Lower lobe of right lung (tissue), 2 donors: ENCODE results near the gene POLR2H. TPM values are rescaled to one million over a fixed set of nuclear protein-coding genes. Genes with fewer than 3 reads are reported as not detected.

Experiments
- ATAC-seq, 2 donors: fragments of 200-7000 bp; cut with Tn5 transposase; one replicate each; pipeline ENCODE4 v1.9.1; 2020 to 2022; ENCODE audit warnings: mild to moderate bottlenecking in 2 of 2, moderate library complexity in 2 of 2
- DNase-seq: peaks from one replicate; pipeline ENCODE4 v3.0.0-alpha.2; 2020
- H3K27ac ChIP-seq: fragments of 200-600 bp; one replicate; pipeline ENCODE4 v1.8.0; 2022
- H3K27me3 ChIP-seq: fragments of 200-600 bp; one replicate; pipeline ENCODE4 v1.8.0; 2022; ENCODE audit warnings: low read depth
- H3K36me3 ChIP-seq: fragments of 200-600 bp; one replicate; pipeline ENCODE4 v1.8.0; 2022; ENCODE audit warnings: mild to moderate bottlenecking
- H3K4me1 ChIP-seq: fragments of 200-600 bp; one replicate; pipeline ENCODE4 v1.8.0; 2022
- H3K4me3 ChIP-seq: fragments of 200-600 bp; one replicate; pipeline ENCODE4 v1.8.0; 2022; ENCODE audit warnings: mild to moderate bottlenecking
- H3K9me3 ChIP-seq: fragments of 200-600 bp; one replicate; pipeline ENCODE4 v1.8.0; 2022
- CTCF ChIP-seq: fragments of 200-600 bp; IDR thresholded peaks from one replicate; pipeline ENCODE4 v1.8.0; 2022; ENCODE audit warnings: antibody characterized with exemption, mild to moderate bottlenecking
- intact Hi-C: fragments of 100-400 bp; cut with DNase I; formaldehyde crosslinking; loops from one replicate; pipeline ENCODE4 v1.11.0; 2022
- long read RNA-seq: library from polyadenylated mRNA; unstranded; transcript quantifications from one replicate; pipeline ENCODE4 v2.0.0, GENCODE V29; 2021
- total RNA-seq: library from RNA; stranded (reverse); fragmentation: NEBNext Ultra II Directional; extraction: Animal tissue kit (Norgen Biotek cat#: 25700); gene quantifications from one replicate; pipeline ENCODE4 v1.2.1, GENCODE V29; 2021
- donor health status: DM: no; HTN: yes; CAD: no; lungs with severe emphysema.

The POLR2H gene
- 53.3 TPM for total RNA-seq
- long read RNA-seq, transcript POLR2H-208 (6 exons, 1,802 nt), result major isoform, 8 of 45 reads
- long read RNA-seq, partial matches to known transcripts, result 16 of 45 reads
- long read RNA-seq, other reads (novel, unspliced or antisense), result 16 of 45 reads

- H3K4me3 ChIP-seq, result peak within 1 kb of the TSS; percentile 98
- no peak for TF ChIP-seq CTCF
- H3K9me3 ChIP-seq, result no peaks in the 10 kb centered on the region
- H3K4me1 ChIP-seq, result peaks cover 23% of the 10 kb centered on the region
- intact Hi-C loops, result no loop called here
- H3K27ac ChIP-seq, result peak within 1 kb of the TSS; percentile 97
- peaks cover 28% of the 10 kb centered on the region for H3K36me3 ChIP-seq
- DNase-seq (peak; percentile 61), ATAC-seq (peak; percentile 74 to 75)
- no peaks in the 10 kb centered on the region for H3K27me3 ChIP-seq
Observed at GRCh38 chr3:184361532-184361931, at the start of gene POLR2H, which contains the start of gene CLCN2. POLR2H (plus strand) TSS chr3:184361710; CDS start chr3:184363493, 1,783 bp downstream. CLCN2 (minus strand) TSS chr3:184361605; CDS start chr3:184361479, 126 bp downstream.

GRCh38 chr3:184314363-184314699 is 47.2 kb upstream of the POLR2H start, which contains the start of gene EIF4G1:
EIF4G1 (plus strand) TSS chr3:184314606; CDS start chr3:184315797, 1,191 bp downstream.
- no peak for TF ChIP-seq CTCF
- Histone ChIP-seq H3K27ac (peak within 1 kb of the TSS; percentile 95), H3K36me3 (peaks cover 24% of the 10 kb centered on the region), H3K4me3 (peak within 1 kb of the TSS; percentile 94), H3K4me1 (peaks cover 37% of the 10 kb centered on the region), H3K9me3 (no peaks in the 10 kb centered on the region), H3K27me3 (no peaks in the 10 kb centered on the region)
- DNase-seq (peak; percentile 97), ATAC-seq (peak; percentile 91 to 94)
- intact Hi-C loops, result no loop called here

- no peaks in the 10 kb centered on the region for H3K27me3 ChIP-seq
- peaks cover 22% of the 10 kb centered on the region for H3K36me3 ChIP-seq
- no peak for TF ChIP-seq CTCF
- peak; percentile 80 to 87 for ATAC-seq
- peak overlapping the region; percentile 94 for H3K4me3 ChIP-seq
- intact Hi-C loops, result no loop called here
- H3K27ac ChIP-seq, result peak overlapping the region; percentile 95
- no peaks in the 10 kb centered on the region for H3K9me3 ChIP-seq
- peak; percentile 87 for DNase-seq
- H3K4me1 ChIP-seq, result peaks cover 43% of the 10 kb centered on the region
Observed at GRCh38 chr3:184314700-184315542, 46.6 kb upstream of the POLR2H start.

- Histone ChIP-seq H3K4me1 (peaks cover 47% of the 10 kb centered on the region), H3K27ac (peak overlapping the region; percentile 95), H3K27me3 (no peaks in the 10 kb centered on the region), H3K4me3 (peak overlapping the region; percentile 94), H3K36me3 (peaks cover 22% of the 10 kb centered on the region), H3K9me3 (no peaks in the 10 kb centered on the region)
- ATAC-seq, result no peak
- intact Hi-C loops, result no loop called here
- no peak for TF ChIP-seq CTCF
- DNase-seq, result no peak
Observed at GRCh38 chr3:184315543-184315867, 46.0 kb upstream of the POLR2H start.

- peaks cover 53% of the 10 kb centered on the region for H3K4me1 ChIP-seq
- no peaks in the 10 kb centered on the region for H3K27me3 ChIP-seq
- TF ChIP-seq CTCF, result no peak
- DNase-seq (no peak), ATAC-seq (no peak)
- no peaks in the 10 kb centered on the region for H3K9me3 ChIP-seq
- peak overlapping the region; percentile 94 for H3K4me3 ChIP-seq
- H3K36me3 ChIP-seq, result peaks cover 27% of the 10 kb centered on the region
- H3K27ac ChIP-seq, result peak overlapping the region; percentile 95
- intact Hi-C loops, result no loop called here
Observed at GRCh38 chr3:184315871-184316661, 45.4 kb upstream of the POLR2H start.
